ENCODE data around the gene MLH3.

MLH3 gene

DNA sequence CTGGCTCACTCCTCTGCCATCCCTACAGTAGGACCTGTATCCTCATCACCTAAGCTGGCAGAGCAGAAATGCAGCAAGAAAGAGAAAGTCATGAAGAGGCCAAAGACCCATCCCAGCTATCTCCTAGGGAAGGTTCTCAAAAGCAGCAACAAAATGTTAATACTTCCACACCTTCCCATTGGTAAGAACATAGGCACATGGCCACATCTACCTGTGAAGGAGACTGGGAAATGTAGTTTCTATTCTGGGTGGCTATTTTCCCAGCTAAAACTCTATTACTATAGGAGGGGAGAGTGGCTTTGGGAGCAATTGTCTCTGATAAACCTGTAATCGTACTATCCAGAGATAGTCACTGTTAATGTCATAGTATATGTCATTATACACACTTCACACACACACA is 62.3 kb downstream of the MLH3 start:
- DNase-seq (ENCODE audit: low spot score): no peak

DNA sequence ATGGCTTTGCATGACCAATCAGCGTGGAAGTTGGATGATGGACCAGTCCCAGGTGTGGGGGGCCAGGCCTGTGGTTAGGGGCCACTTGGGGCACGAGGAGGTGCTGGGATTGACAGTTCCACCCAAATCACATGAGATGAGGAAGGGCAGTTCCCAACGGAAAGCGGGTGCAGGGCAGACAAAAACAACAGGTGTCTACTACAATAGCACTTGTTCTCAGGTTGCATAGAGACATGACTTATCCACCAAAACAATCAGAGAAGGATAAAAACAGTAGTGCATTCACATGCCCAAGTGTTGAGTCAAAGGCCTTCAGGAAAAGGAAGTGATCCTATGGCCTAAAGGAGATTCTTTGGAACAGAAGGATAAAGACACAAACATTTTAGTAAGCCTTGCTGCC is 63.1 kb downstream of the MLH3 start:
- Histone ChIP-seq H3K27ac (peak overlapping the region in 1 of 2 donors; percentile 28), H3K4me3 (no peak overlapping the region)
- TF ChIP-seq, protein P1, sequence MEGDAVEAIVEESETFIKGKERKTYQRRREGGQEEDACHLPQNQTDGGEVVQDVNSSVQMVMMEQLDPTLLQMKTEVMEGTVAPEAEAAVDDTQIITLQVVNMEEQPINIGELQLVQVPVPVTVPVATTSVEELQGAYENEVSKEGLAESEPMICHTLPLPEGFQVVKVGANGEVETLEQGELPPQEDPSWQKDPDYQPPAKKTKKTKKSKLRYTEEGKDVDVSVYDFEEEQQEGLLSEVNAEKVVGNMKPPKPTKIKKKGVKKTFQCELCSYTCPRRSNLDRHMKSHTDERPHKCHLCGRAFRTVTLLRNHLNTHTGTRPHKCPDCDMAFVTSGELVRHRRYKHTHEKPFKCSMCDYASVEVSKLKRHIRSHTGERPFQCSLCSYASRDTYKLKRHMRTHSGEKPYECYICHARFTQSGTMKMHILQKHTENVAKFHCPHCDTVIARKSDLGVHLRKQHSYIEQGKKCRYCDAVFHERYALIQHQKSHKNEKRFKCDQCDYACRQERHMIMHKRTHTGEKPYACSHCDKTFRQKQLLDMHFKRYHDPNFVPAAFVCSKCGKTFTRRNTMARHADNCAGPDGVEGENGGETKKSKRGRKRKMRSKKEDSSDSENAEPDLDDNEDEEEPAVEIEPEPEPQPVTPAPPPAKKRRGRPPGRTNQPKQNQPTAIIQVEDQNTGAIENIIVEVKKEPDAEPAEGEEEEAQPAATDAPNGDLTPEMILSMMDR (IDR thresholded peaks at IDR 0.05): no peak
- DNase-seq (ENCODE audit: low spot score): no peak

More for the DNA sequence above, 62.3 kb downstream of the MLH3 start:
- TF ChIP-seq, protein P1 (IDR thresholded peaks at IDR 0.05): no peak
- Histone ChIP-seq H3K27ac (no peak overlapping the region), H3K4me3 (no peak overlapping the region)

DNA sequence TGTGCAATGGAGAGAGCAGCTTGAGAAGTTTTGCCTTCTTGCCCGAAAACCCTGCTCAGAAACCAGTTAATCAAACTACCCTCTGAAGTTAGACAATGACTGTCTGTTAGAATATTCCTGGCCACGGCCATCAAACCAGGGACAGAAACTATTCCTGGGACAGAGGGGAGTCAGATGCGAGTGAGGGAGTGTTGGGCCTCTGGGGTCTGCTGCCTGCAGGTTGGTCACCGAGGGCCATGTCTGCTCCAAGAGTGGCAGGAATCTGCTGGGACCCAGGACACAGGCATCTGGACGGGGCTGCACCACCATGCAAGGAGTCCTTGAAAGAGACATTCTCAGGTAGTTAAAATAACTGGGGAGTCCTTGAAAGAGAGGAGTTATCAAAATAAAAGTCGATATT is 65.5 kb downstream of the MLH3 start:
- Histone ChIP-seq H3K27ac (peak overlapping the region; percentile 78 to 80), H3K4me3 (no peak overlapping the region)
- TF ChIP-seq, protein P1 (IDR thresholded peaks at IDR 0.05): no peak
- DNase-seq (ENCODE audit: low spot score): no peak

DNA sequence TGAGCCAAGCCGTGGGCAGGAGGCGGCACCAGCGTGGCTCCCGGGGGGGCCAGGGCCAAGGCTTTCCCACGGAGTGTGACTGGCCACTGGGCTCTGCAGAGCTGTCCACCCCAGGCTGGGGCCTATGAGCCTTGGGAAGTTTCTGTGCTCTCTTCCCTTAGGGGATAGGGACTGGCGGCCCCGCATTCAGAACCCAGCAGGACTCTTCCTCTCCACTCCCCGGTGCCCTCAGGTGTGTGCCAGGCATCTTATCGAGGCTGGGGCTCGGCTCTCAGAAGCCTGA is 66.3 kb downstream of the MLH3 start:
- DNase-seq (ENCODE audit: low spot score): peak; percentile 84
- H3K4me3 ChIP-seq: peak overlapping the region; percentile 4
- TF ChIP-seq, protein P1 (IDR thresholded peaks at IDR 0.05): no peak
- H3K27ac ChIP-seq: peak overlapping the region; percentile 78 to 80

DNA sequence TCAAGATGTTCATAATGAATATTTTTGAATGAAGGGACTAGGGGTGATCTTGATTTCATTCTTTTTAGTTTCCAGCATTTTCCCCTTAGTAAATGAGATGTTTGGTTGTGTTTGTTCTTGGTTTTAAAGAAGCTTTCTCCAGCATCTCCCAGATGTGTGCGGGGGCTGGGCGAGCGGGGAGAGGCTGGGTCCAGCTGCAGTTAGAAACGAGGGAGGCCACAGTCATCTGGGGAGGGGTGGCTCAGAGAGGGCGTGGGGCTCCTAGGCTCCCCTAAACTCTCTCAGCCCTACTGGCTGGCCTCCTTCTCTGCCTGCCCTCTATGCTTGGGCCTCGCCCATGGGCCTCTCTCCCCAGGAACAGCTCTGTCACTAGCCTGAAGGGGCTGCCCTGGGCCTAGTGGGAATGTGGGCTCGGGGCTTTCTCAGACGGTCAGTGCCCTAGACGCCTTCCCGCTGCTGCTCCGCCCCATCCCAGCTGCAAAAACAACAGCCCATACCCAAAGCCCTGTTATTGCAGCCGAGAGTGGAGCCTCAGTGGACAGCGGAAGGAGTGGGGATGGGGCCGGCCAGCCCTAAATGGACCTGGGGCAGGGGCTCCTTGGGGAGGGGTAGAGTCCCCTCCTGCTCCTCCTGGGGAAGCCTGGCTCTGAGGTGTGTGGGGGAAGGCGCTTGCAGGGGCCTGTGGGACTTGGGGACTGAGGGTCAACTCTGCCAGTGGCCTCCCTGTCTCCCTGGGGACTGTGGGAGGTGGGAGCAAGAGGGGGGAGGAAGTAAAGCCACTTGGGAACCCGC is 66.8 kb downstream of the MLH3 start:
- DNase-seq (ENCODE audit: low spot score): no peak
- H3K27ac ChIP-seq: peak overlapping the region; percentile 78 to 80
- TF ChIP-seq, protein P1 (IDR thresholded peaks at IDR 0.05): no peak
- peak overlapping the region; percentile 4 for H3K4me3 ChIP-seq

DNA sequence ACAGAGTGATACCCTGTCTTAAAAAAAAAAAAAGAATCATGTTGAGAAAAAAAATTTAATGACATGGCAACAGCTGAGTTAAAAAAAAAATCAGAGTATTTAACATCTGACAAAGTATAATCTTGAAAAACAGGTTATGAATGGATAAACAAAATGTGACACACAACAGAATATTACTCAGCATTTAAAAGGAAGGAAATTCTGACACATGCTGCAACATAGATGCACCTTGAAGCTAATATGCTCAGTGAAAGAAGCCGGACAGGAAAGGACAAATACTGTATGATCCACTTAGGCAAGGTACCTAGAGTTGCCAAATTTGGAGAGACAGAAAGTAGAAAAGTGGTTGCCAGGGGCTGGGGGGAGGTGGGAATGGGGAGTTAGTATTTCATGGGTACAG is 67.9 kb downstream of the MLH3 start:
- DNase-seq (ENCODE audit: low spot score): no peak
- TF ChIP-seq, protein P1 (IDR thresholded peaks at IDR 0.05): no peak
- no peak overlapping the region for H3K4me3 ChIP-seq
- peak overlapping the region; percentile 80 to 92 for H3K27ac ChIP-seq

DNA sequence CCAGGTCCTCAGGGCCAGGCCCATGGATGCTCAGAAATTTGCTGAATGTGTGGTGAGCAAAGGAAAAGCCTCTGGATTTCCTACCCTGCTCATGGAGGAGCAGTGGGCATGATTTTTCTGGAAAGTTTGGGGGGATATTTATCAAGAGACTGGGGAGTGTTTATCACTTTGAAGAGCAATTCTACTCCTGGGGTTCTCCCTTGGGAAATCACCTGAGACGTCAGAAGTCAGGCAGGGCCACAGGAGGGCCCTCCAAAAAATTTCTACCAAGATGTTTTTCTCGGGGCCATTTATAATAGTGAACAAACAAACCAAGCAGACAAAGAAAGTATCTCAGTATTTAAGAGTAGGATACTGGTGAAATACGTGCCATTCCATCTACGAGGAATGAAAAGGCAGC is 68.6 kb downstream of the MLH3 start:
- TF ChIP-seq, protein P1 (IDR thresholded peaks at IDR 0.05): no peak
- DNase-seq (ENCODE audit: low spot score): no peak
- no peak overlapping the region for H3K4me3 ChIP-seq
- peak overlapping the region; percentile 80 to 92 for H3K27ac ChIP-seq
